Epidermal melanocyte (primary cell): ENCODE measurements around the gene SLC17A9.

ENCODE experiments used
- DNase-seq: peaks from one replicate; pipeline ENCODE4 v3.0.0; 2011; ENCODE audit warnings: low spot score; ENCODE audit not compliant: insufficient read length

Gene SLC17A9

GRCh38 chr20:63002511-63002910, 50.0 kb downstream of the SLC17A9 start:
- no peak for DNase-seq

- DNase-seq = no peak
Measured at GRCh38 chr20:63003546-63003945, 51.0 kb downstream of the SLC17A9 start.

DNA sequence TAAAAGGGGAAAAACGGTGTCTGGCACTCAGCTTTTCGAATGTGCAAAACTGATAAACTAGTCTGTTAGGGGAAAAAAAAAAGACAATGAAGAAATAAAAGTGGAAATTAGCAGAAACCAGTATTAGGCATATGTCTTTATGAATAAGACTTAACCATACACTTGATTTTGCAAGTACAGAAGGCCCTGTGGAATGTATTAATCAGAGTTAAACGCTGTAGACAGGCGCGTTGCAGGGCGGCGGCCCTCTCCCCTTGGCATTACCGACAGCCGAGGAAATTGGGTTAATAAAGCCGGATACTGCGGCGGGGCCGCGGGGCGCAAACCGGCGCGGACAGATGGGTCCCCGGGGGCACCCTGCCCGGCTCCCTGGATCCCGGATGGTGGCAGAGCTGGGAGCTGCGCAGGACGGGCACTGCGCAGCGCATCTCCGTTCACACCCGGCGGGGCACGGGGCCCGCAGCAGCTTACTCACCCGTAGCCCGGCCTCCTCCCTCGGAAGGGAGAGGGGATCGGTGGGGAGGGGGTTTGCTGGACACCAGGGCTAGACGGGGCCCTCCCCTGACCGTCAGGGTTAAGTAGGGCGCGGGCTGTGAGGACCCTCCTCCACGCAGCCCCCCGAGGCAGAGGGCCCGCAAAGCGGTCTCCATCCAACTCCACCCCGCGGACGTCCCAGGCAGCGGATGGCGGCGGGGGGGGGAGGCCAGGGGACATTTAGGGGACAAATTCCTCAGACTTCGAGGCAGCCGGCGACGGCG, 52.3 kb downstream of the SLC17A9 start:
- DNase-seq = no peak

- no peak for DNase-seq
Measured at GRCh38 chr20:63005365-63005861, 52.9 kb downstream of the SLC17A9 start.

GRCh38 chr20:63005862-63006539, 53.5 kb downstream of the SLC17A9 start:
- no peak for DNase-seq

DNA sequence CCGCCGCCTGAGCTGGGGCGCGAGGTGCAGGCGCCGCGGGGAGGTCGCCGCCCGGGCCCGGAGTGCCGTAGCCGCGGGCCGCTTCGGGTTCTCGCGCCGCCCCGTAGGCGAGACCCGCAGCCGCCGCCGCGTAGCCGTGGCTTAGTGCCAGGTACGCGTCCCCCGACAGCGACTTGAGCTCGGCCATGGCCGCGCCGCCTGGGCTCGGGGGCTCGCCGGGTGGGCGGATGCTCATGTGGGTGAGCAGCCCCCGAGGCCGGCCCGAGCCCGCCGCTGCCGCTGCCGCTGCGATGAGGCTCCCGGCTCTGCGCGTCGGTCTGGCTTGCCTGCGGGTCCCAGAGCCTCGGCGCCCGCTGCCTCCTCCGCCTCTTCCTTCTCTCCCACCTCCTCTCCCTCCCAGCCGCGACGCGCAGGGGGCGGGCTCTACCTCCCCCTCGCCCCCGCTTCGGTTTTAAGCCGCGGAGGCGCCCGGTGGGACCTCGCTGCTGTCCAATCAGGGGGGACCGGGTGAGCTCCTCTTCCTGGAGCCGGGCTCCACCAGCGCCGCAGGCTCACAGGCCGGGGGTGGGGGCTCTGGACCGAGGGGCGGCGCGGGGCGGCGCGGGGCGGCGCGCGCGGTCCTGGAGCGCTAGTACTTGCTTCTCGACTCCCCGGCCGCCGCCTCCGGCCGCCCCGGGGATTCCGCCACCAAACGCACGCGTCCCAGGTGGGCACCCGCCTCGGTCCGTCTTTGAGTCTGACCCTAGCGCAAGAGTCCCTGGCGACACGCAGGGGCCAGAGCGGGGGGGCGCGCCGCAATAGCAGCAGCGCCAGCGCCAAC, 54.2 kb downstream of the SLC17A9 start, which contains the start of gene BHLHE23:
TSS of gene BHLHE23 (minus strand) at position 425 of the 820 bp plus-strand sequence. CDS start at position 235, 190 bp downstream.
- DNase-seq = no peak

GRCh38 chr20:63007360-63007645, 54.8 kb downstream of the SLC17A9 start:
- no peak for DNase-seq

DNA sequence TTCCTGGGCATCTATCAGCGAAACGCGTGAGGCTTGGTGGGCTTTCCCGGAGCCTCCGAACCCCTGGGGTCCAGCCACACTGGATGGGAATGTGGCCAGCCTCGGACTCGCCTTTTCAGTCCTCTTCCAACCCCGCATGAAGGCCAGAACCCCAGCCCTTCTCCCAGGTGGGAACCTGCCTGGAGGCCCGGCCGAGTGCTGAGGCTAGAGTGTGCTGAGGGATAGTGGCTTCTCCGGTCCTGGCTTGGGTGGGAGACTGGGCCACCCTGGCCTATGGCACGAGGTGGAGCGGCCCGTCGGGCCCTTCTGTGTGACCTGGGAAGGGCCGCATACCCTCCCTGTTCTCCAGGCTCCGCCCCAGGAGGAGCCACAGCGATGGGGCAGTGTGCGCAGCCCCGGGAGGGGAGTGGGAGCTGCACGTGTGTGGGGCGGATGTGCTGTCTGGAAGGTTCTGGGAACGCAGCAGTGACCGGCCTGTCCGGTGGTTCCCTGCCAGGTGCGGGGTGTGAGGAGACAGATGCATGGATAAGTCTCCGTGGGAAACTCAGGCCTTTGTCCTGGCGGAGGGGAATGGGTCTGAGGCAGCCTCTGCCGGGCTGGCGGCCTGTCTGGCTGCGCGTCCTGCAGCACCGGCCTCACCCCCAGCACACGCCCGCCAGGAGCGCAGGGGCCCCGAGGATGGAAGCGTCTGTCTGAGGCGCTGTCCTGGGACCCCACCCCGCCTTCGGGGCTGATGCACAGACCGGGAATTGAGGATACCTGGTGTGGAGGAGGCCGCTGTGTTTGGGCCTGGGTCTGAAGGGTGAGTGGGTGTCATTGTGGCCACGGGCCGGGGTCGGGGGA, 55.4 kb downstream of the SLC17A9 start:
- no peak for DNase-seq

DNA sequence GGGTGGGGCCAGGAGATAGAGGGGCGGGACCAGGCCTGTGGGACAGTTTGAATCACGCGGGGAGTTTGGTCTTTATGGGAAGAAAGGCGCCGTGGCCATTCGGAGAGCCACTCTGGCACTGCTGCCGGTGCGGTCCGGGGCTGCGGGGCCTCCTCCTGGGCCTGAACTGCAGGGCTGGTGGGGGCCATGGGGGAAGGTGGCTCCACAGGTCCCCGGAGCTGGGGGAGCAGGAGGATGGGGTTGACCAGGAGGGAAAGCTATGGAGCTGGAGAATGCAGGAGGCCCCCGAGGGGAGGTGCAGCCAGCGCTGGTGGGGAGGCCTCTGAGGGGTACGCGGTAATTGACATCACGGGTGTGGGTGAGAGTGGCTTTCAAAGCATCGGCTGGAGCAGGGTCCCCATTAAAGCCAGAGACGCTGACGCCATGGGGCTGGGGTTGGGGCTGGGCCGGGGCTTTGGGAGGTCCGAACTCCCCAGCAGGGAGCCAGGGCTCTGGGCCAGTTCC, 56.1 kb downstream of the SLC17A9 start:
- no peak for DNase-seq

GRCh38 chr20:63009045-63009961, 56.8 kb downstream of the SLC17A9 start:
- DNase-seq = peak; percentile 98

DNA sequence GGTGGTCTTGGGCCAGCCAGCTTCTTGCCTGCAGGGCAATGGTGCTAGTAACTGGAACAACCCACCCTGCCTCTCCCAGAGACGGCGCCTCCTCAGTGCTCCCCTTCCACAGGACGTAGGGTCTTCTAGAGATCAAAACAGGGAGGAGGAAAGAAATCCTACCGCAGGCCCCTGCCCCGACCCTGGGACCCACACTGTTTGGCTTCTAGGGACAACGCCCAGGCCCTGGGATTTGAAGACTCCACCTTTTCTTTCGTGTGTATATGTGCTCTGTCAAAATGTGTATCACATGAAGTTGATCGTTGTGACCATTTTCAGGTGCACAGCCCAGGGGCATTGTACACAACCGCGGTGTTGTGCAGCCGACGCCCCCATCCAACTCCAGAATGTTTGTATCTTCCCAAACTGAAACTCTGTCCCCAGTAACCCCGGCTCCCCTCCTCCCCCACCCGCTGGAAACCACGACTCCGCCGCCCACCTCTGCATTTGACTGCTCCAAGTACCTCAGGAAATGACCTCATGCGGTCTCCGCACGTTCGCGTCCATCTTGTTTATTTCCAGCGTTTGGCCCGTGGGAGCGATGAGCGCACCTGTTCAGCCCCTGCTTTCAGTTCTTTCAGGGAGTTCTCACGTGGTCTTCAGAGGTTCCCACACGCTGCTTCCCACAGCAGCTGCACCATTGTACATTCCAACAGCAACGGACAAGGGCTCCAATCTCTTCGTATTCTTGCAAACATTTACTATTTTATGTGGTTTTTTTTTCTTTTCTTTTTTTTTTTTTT, 57.7 kb downstream of the SLC17A9 start:
- no peak for DNase-seq

DNA sequence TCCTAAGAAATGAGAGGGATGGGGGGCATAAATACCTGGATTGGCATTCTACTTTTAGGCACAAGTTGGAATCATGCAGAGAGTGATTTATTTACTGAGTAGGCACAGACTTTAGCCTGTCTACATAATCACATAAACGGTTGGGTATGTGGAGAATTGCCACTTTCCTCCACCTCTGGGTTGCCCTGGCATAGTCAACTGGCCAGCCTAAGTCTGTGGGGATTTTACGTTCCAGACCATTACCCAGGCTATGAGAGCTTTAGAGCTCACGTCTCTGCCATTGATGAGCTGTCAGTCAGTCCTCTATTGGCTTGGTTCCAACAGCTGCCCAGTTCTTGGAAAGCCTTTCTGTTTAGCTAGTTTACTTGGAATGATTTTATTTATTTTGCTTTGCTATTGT, 59.3 kb downstream of the SLC17A9 start:
- no peak for DNase-seq

- no peak for DNase-seq
Measured at GRCh38 chr20:63013207-63013606, 60.7 kb downstream of the SLC17A9 start.

GRCh38 chr20:63014287-63014686, 61.8 kb downstream of the SLC17A9 start:
- no peak for DNase-seq

DNA sequence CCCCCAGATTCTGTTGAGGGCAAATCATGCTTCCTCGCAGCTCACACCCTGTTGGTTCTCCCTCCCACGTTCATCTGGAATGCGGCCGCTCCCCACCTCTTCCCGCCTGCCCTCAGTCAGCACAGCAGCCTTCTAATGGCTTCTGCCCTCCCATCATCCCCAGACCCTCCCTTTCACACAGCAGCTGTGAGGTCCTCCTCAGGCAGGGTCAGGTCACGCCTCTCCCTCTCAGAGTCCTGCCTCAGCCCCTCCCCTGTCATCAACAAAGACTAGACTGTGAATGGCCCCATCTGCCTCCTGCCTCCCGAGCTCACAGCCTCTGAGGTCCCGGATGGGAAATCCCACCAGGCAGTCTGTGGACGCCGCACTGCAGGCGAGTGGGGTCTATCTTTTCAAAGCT, 62.2 kb downstream of the SLC17A9 start:
- DNase-seq = no peak

DNA sequence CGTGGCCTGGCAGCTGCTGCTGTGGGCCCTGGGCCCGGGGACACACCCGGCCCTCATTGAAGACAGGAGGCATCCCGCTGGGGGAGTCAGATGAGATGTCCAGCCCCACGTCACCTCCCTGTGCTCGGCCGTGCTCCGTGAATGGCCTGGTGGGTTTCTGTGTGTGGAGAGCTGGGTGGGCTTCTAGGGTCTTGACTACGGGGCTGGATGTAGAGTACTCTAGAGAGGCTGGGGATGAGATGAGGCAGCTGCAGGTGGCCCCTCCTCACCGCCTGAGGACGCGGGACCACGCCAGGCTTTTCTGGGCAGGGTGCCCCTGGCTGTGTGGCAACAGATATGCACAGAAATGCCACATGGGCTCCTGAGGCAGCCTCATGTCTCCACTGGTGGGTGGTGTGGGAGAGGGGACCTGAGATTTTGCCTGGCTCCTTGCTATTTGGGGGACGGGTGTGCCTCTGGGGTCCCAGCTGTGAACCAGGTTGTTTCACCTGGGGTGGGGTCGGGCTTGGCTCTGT, 62.7 kb downstream of the SLC17A9 start:
- no peak for DNase-seq

GRCh38 chr20:63015662-63016361, 63.3 kb downstream of the SLC17A9 start:
- DNase-seq = no peak

DNA sequence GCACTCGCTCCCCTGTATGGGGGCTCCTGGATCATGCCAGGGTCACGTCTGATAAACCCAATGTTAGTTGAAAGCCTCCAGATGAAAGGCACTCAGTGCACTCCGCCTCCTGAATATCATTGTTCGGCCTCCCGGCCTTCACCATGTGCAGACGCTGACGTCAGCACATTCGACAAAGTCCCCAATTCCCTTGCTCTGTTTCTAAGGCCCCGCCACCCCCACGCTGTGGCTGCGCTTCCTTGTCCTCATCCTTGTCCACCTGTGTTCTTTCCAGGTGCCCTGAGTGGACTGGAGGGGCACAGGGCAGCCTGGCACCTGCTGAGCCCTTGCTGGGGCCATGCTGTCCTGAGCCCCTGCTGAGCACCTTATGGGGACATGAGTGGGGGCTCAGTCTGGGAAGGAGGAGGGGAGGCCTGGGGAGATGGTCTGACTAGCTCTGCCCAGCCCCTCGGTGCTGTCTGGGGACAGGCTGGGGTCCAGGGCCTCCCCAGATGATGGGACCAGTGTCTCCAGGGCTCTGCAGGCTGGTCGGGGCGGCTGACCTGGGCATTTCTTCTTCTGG, 64.1 kb downstream of the SLC17A9 start:
- no peak for DNase-seq
